ENCODE data around the gene ABHD11.

GRCh38 chr7:73721377-73721817, 17.2 kb downstream of the ABHD11 start:
- no peak for TF ChIP-seq CTCF (IDR thresholded peaks at IDR 0.05)
- no peak for TF ChIP-seq POLR2A (IDR thresholded peaks at IDR 0.05)
- TF ChIP-seq POLR2AphosphoS5 (IDR thresholded peaks at IDR 0.05), result no peak
- no peak for TF ChIP-seq EP300 (IDR thresholded peaks at IDR 0.05)
